Parathyroid adenoma (tissue), 2 donors: ENCODE data around the gene HEBP2.

Experiments
- H2AFZ ChIP-seq: fragments of 300-600 bp; sonication (generic); one replicate; pipeline ENCODE4 v1.7.0; 2017; ENCODE audit warnings: antibody characterized with exemption, mild to moderate bottlenecking
- H3K27ac ChIP-seq: fragments of 300-600 bp; sonication (generic); one replicate; pipeline ENCODE4 v1.7.0; 2017
- H3K27me3 ChIP-seq: fragments of 300-600 bp; sonication (generic); one replicate; pipeline ENCODE4 v1.7.0; 2017; ENCODE audit warnings: low read length; ENCODE audit not compliant: control insufficient read depth, insufficient read depth
- H3K36me3 ChIP-seq: fragments of 300-600 bp; sonication (generic); one replicate; pipeline ENCODE4 v1.7.0; 2017; ENCODE audit warnings: low read length; ENCODE audit not compliant: control insufficient read depth, insufficient read depth
- H3K4me1 ChIP-seq: fragments of 300-600 bp; sonication (generic); one replicate; pipeline ENCODE4 v1.7.0; 2017; ENCODE audit warnings: control low read depth
- H3K4me2 ChIP-seq: fragments of 300-600 bp; sonication (generic); one replicate; pipeline ENCODE4 v1.7.0; 2017; ENCODE audit warnings: low read length
- H3K4me3 ChIP-seq: fragments of 300-600 bp; sonication (generic); one replicate; pipeline ENCODE4 v1.7.0; 2017; ENCODE audit warnings: low read depth, low read length
- H3K79me2 ChIP-seq: fragments of 300-600 bp; sonication (generic); one replicate; pipeline ENCODE4 v1.7.0; 2017; ENCODE audit warnings: control low read depth
- H3K9ac ChIP-seq: fragments of 300-600 bp; sonication (generic); one replicate; pipeline ENCODE4 v1.7.0; 2017; ENCODE audit warnings: mild to moderate bottlenecking
- H3K9me3 ChIP-seq: fragments of 300-600 bp; sonication (generic); one replicate; pipeline ENCODE4 v1.7.0; 2017; ENCODE audit warnings: low read length; ENCODE audit not compliant: control insufficient read depth
- CTCF ChIP-seq: fragments of 300-600 bp; sonication (generic); IDR thresholded peaks from one replicate; pipeline ENCODE4 v1.7.0; 2017; ENCODE audit warnings: antibody characterized with exemption, mild to moderate bottlenecking
- donor health status: primary hyperparathyroidism.

Gene HEBP2

GRCh38 chr6:138410048-138410735 lies 6.2 kb downstream of the HEBP2 start:
- H3K4me3 ChIP-seq: no peak overlapping the region
- no peak overlapping the region for H3K9ac ChIP-seq
- no peak for TF ChIP-seq CTCF
- no peak overlapping the region for H3K4me2 ChIP-seq
- peaks cover 3% of the 10 kb centered on the region for H3K4me1 ChIP-seq
- no peaks in the 10 kb centered on the region for H3K79me2 ChIP-seq
- no peaks in the 10 kb centered on the region for H3K36me3 ChIP-seq
- H3K27ac ChIP-seq: no peak overlapping the region
- no peaks in the 10 kb centered on the region for H3K9me3 ChIP-seq
- H2AFZ ChIP-seq: no peak overlapping the region
- H3K27me3 ChIP-seq: no peaks in the 10 kb centered on the region

GRCh38 chr6:138410972-138411880 lies 7.2 kb downstream of the HEBP2 start:
- Histone ChIP-seq H3K4me1 (no peaks in the 10 kb centered on the region), H3K79me2 (no peaks in the 10 kb centered on the region), H3K27me3 (no peaks in the 10 kb centered on the region), H3K27ac (no peak overlapping the region), H3K9ac (no peak overlapping the region), H3K36me3 (no peaks in the 10 kb centered on the region), H3K4me2 (no peak overlapping the region), H3K4me3 (no peak overlapping the region), H2AFZ (no peak overlapping the region), H3K9me3 (no peaks in the 10 kb centered on the region)
- no peak for TF ChIP-seq CTCF

GRCh38 chr6:138415125-138415524 lies 11.1 kb downstream of the HEBP2 start:
- H3K9me3 ChIP-seq: no peaks in the 10 kb centered on the region
- no peaks in the 10 kb centered on the region for H3K27me3 ChIP-seq
- no peaks in the 10 kb centered on the region for H3K79me2 ChIP-seq
- no peak overlapping the region for H2AFZ ChIP-seq
- H3K4me2 ChIP-seq: no peak overlapping the region
- no peaks in the 10 kb centered on the region for H3K4me1 ChIP-seq
- H3K36me3 ChIP-seq: no peaks in the 10 kb centered on the region
- H3K4me3 ChIP-seq: no peak overlapping the region
- no peak overlapping the region for H3K27ac ChIP-seq
- TF ChIP-seq CTCF: no peak
- no peak overlapping the region for H3K9ac ChIP-seq

GRCh38 chr6:138416206-138416605 lies 12.2 kb downstream of the HEBP2 start:
- H3K4me2 ChIP-seq: no peak overlapping the region
- H3K36me3 ChIP-seq: no peaks in the 10 kb centered on the region
- no peak for TF ChIP-seq CTCF
- H3K27ac ChIP-seq: no peak overlapping the region
- H3K9ac ChIP-seq: no peak overlapping the region
- H3K4me1 ChIP-seq: no peaks in the 10 kb centered on the region
- H3K4me3 ChIP-seq: no peak overlapping the region
- no peak overlapping the region for H2AFZ ChIP-seq
- no peaks in the 10 kb centered on the region for H3K79me2 ChIP-seq
- H3K9me3 ChIP-seq: no peaks in the 10 kb centered on the region
- H3K27me3 ChIP-seq: no peaks in the 10 kb centered on the region
